HG03571 (cell line): ENCODE data around the gene LRP1.

Experiments used
- ATAC-seq: cut with Tn5 transposase; IDR thresholded peaks from one replicate; pipeline ENCODE4 v1.9.1; 2021; ENCODE audit not compliant: unreplicated experiment

The LRP1 gene

DNA sequence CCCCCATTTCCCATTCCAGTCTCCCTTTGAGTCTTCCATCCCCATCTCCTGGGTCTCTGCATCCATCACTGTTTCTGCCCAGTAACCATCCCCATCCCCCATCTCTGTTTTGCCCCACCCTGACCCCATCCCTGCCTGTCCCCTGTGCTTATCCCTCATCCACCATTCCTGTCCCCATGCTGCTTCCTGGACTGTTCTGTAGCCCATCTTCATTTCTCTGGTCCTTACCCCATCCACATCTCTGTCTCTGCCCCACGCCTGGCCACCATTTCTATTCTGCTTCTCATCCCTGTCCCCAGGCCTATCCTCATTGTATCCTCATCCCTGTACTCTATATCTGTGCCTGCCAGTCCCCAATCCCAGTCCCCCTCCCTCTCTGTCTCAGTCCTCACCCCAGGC is 92.5 kb downstream of the LRP1 start:
- ATAC-seq: no peak

DNA sequence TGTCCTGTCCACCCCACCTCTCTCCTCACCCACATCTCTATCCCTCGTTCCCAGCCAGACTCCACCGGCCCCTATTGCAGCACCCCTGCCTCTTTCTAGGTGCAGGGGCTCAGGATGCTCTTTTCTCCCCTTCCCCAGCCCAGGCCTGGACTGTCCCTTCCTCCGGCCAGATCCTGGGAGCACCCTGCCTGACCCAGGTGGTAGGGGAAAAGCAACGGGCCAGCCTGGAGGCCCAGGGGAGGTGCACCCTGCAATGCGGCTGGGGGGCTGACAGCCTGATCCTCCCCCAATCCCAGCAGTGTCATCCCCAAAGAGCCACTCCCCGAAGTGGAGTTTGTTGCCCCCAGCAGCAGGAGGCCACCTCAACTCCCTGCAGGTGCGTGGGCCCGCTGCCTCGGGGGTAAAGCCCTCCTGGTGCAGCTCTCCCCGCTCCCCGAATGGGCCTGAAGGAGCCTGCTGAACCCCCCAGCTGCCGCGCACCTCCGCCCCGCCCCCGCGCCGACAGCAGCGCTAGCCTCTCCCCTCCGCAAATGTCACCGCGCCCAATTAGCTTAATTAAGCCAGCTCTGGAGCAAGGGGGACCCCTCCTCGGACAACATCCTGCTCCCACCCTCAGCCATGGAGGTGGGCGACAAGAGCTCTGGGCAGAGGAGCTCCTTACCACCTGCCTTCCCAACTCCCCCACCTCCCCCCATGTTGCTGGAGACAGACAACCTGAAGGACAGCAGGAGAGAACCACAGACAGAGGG is 93.1 kb downstream of the LRP1 start:
- ATAC-seq: no peak

GRCh38 chr12:57222286-57223190 is 94.3 kb downstream of the LRP1 start:
- no peak for ATAC-seq

DNA sequence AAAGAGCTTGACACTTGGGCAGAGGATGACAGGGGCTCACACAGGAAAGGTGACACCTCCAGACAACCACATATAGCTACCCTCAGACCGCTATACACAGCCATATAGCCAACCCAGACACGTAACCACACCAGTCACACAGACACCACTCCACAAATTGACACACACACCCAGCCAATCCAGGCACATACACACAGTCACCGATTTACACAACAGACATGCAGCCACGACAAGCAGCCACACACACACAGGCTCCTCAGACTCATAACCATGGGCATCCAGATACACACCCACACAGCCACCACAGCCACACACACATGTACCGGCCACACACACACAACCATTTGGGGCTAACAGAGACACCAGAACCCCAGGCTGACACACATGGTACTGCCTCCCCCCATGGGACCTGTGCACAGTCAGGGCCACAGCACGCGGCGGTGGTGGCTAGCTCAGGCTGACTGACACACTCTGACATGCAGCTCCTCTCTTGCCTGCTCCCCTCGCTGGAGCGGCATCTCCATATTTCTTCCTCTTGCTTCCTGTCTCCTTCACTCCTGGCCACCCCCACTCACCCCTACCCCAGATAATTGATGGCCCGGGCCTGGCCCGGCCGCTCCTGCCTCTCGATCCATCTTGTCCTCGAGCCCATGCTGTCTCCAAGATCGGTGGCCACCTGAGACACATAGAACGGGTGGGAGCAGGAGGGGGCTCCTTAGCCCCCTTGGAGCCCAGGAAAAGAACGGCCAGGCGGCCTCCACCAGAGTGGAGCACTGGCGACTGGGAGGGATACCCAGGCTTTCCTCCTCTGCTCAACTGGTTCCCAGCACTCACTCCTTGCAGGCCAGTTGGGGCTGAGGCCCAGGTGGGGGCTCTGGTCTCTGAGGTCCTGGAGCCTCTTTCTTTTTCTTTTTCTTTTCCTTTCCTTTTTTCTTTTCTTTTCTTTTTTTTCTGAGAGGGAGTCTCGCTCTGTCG is 95.2 kb downstream of the LRP1 start:
- ATAC-seq: no peak

DNA sequence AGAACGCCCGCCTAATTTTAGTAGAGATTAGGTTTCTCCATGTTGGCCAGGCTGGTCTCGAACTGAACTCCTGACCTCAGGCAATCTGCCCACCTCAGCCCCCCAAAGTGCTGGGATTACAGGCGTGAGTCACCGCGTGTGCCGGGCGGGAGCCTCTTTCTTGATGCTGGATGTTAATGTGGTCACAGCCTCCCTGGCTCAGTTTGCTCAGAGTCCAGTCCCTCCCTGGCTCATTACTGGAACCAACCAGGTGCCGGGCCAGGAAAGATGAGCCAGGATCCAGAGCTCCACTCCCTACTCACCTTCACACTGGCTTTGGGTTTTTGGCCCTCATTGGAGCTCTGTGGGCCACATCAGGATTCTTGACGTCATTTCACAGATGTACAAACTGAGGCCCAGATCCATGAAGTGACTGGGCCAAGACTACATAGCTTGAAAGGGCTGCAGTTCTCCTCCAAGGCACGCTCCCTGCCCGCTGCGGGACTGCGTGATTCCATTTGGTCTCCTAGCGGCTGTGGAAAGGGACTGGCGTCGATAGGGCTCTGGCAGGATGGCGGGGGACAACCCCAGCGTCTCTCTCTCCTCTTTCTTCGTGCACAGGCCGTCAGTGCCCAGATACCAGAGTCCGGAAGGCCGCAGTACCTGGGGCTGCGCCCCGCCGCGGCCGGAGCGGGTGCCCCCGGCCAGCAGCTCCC is 96.1 kb downstream of the LRP1 start:
- ATAC-seq: no peak

DNA sequence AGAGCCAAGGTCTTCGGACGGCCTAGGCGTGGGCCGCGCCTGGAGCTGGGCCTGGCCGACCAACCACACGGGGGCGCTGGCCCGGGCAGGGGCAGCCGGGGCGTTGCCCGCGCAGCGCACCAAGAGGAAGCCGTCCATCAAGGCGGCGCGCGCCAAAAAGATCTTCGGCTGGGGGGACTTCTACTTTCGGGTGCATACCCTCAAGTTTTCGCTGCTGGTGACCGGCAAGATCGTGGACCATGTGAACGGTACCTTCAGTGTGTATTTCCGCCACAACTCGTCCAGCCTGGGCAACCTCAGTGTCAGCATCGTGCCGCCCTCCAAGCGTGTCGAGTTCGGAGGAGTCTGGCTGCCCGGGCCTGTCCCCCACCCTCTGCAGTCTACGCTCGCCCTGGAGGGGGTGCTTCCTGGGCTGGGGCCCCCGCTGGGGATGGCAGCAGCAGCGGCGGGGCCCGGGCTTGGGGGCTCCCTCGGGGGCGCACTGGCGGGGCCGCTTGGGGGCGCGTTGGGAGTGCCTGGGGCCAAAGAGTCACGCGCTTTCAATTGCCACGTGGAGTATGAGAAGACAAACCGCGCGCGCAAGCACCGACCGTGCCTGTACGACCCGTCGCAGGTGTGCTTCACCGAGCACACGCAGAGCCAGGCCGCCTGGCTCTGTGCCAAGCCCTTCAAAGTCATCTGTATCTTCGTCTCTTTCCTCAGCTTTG is 96.8 kb downstream of the LRP1 start:
- ATAC-seq: no peak

DNA sequence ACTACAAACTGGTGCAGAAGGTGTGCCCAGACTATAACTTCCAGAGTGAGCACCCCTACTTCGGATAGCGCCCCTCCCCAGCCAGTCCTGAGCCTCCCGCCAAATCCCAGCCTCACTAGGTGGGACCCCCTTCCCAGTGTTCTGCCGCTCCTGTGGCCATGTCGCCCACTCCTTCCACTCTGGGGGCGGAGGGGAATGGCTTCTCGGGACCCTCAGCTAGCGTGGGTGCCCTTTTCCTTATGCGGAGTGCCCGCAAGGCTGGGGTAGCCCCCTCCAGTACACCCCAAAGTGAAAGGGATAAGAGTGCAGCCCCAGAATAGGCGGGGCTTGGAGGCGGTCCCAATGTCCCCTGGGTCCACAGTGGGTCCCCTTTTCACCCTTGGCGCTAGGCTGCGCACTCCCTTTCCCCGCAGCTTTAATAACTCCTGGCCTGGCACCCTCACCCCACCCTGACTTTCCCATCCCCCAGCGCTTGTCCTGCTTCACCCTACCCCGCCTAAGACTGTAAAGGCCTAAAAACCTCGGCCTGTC is 97.5 kb downstream of the LRP1 start:
- no peak for ATAC-seq

DNA sequence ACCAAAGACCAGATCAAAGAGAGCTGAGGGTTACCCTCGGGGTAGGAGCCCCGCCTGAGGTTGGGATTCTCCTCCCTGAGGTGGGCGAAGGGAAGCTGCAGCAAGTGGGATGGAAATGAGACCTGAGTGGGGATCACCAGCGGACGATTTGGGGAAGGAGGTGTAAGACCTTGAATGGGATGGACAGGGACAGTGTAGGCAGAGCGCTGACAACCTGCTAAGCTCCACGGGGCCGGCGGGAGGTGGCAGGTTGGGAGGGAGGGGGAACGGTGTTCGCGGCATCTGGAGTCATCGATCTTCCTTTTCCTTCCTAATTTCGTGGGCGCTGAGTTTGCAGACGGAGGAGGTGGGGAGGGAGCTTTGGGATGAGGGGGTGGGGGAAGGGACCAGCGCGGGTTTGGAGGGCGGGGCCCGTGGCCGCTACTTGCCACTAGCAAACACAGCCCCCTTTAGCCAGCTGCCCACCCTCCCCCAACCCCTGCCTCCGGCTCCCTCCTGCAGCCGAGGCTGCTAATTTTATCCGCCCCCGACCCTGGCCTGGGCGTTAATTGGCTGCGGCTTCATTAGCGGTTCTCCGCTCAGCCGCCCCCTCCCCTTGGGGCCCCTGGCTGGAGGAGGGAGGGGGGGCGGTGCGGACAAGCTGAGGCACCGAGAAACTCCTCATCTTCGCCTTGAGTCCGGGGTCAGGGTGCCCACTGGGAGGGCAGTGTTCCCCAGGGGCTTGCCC is 98.5 kb downstream of the LRP1 start:
- ATAC-seq: no peak

DNA sequence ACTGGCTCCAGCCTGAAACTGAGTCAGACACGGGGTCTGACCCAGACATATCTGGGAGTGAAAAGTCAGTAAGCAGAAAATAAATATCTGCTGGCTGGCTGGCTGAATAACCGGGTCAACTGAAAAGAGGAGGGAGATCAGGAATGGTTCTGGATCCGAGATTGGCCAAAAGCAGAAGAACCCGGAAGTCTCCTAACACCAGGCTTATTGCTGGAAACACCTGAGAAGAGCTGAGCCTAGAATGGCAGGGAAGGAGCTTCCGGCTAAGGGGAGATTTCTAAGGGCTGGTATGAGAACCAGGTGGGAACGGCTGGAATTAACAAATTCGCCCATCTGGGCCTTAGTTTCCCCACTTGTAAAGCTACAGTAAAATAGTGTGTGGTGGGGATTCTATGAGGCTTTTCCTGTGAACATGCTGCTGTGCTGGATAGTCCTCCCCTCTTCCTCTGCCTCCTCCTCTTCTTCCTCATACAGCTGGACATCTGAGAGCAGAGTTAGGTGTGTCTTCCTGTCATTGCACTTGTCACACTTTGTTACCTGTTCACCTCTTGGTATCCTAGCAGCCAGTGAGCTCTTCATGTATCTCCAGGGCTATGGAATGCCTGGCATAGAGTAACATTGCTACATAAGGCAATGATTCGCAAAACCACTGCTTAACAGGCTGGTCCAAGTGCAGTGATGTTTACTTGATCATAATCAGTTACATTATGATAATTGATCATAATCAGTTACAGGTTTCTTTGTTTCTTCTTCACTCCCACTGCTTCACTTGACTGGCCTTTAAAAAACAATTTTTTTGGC is 99.2 kb downstream of the LRP1 start:
- no peak for ATAC-seq

- no peak for ATAC-seq
Measured at GRCh38 chr12:57229046-57229633, 100.9 kb downstream of the LRP1 start.

DNA sequence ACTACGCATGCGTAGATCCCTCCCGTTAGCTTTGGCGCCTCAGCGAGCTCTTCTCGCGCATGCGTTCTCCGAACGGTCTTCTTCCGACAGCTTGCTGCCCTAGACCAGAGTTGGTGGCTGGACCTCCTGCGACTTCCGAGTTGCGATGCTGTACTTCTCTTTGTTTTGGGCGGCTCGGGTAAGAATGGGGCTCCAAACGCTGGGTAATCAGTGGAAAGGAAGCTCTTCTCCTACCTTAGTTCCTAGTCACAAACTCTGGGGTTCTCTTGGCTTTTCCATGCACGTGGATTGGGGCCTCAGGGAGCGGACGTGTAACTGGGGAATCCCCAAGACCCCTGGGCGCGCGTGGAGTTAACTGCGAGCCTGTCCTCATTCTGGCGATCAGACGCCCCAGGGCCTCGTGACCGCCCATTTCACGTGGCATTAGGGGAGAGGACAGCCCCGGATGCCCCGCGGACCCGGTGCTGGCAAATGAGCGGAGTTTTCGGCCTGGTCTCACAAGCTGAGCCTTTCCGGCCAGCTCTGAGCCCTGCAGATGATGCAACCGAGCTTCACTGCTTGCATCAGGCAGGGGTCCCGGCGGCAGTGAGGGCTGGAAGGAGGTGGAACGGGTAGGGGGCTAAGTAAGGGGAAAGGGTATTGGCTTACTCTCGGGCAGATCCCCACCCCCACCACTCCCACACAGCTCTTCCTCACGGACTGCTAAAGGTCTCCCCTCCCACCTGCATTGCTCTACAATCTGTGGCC is 101.5 kb downstream of the LRP1 start, which contains the start of gene SHMT2:
SHMT2 (plus strand) TSS at position 78 of the 747 bp plus-strand sequence; CDS start at position 146, 68 bp downstream.
- ATAC-seq: peak; percentile 56

- no peak for ATAC-seq
Measured at GRCh38 chr12:57230381-57231155, 102.3 kb downstream of the LRP1 start.

GRCh38 chr12:57231276-57232021 is 103.2 kb downstream of the LRP1 start:
- ATAC-seq: no peak

DNA sequence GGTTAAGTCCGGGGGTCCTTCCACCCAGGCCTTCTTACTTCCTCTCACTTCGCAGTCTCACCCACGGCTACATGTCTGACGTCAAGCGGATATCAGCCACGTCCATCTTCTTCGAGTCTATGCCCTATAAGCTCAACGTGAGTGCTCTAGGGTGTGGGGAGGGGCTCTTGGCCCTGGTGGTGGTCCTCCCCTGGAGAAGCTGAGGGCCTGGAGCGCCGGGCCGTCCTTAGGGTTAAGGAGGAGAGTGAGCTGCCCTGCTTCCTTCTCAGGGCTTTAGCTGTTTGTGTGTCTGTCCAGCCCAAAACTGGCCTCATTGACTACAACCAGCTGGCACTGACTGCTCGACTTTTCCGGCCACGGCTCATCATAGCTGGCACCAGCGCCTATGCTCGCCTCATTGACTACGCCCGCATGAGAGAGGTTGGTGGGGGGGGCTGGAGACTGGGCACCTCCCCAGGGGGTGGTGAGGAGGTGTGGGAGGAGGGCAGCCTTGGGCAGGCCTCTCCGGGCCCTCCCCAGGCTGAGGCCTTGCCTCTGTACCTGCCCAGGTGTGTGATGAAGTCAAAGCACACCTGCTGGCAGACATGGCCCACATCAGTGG is 104.0 kb downstream of the LRP1 start:
- no peak for ATAC-seq
